Inferior parietal cortex (tissue), 1 donor: ENCODE measurements around the gene RBM47.

Experiments used
- DNase-seq: peaks from one replicate; pipeline ENCODE4 v3.0.0-alpha.2; 2016; ENCODE audit errors: extremely low spot score

The RBM47 gene

DNA sequence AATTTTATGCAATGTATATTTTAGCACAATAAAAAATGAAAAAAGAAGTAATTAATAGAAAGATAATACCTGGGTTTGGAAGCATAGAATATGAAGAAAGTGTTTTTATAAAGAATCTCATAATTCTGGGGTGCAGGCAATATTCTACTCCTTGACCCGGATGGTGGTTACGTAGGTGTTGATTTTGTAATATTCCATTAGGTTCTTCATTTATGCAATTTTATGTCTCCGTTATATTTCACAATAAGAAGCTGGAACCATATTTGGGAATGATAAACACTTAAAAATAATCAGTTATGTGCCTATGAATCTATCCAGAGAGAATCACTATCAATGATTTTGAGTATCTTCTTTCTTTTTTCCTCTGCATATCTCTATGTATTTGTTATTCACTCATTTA is 256.0 kb downstream of the RBM47 start:
- no peak for DNase-seq
